HG03097 (cell line): ENCODE measurements around the gene MAPK12.

ENCODE experiments used
- ATAC-seq: cut with Tn5 transposase; IDR thresholded peaks from one replicate; pipeline ENCODE4 v1.9.1; 2021; ENCODE audit not compliant: unreplicated experiment, low FRiP score

Gene MAPK12

DNA sequence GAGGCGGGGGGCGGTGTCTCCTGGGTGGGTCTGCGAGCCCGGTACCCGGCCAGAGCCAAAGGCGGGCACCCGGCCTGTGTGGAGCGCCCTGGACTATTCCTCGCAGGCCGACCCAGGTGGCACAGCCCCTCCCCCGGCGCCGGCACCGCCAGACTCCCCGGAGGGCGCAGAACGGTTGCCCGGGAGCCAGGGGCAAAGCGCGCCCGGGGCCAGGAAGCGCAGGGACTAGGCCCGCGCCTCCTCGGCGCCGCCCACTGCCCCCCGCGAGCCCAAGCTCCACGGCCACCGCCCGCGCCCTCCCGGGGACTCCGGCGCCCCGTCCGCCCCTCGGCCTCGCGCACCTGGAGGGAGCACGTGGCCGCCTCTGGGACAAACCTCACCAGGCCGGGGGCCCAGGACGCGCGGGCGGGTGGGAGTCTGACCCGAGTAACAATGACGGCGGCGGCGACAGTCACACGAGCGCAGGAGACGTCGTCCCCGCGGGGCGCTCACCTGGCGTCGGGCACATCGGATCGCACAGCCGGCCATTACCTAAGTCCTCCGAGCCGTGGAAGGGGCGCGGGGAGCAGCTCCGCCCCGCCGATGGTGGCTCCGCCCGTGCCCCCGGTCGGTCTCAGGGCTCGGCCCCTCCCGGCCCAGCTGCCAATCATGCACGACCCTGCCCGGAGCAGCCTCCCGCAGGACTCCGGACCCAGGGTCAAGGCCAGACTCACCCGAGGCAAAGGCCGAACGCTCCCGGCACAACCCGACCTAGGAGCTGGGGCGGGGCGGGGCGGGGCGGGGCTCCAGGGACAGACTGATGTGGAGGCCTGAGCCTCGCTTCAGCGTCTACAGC is 38.5 kb upstream of the MAPK12 start:
- no peak for ATAC-seq

DNA sequence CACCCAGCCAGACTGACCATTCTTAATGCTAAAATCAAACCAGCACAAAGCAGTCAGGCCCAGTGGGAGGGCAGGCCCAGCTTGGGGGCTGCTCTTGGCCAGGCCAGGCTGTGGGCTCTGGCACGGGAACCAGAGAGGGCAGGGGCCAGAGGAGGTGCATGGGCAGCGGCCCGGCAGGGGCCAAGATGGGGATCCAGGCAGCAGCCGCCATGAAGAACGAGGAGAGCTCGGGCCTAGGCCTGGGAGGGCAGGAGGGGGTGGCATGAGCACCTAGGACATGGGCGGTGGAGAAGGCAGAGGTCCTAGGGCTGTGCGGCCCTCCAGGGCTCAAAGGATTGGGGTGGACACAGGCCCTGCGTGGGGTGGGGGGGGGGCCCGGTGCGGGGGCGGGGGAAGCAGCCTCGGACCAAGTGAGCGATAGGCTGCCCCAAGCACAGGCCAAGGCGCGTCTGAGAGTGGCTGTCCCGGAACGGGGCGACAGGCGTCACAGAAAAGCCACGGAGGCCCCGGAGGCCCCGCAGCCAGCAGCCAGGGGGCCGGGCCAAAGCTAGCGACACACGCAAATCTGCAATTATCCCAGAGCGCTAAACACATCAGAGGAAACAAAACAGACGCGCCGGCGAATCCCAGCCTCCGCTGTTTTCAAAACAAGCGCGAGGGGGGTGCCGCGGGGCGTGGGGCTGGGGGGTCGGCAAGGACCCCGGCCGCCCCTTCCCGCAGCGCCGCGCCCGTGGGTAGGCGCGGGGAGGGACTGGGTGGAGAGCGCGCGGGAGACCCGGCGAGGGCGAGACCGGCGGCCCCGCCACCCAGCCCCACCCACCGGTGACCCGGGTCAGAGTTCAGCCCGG is 37.7 kb upstream of the MAPK12 start:
- no peak for ATAC-seq

DNA sequence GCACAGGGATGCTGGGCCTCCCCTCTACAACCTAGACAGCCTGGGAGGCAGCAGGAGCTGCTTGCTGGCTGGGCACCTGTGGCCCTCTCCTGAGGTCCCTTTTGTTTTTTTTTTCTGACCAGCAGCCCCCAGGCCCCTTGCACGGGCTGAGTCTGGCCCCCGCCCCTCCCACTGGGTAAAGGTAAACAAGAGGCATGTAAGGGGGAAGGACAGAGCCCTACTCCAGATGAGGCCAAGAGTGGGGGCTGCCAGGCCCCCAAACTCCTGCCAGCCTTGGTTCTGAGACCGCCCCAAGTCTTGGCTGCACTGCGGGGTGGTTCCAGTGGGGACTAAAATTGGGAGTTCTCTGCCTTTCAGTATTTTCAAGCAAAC is 36.8 kb upstream of the MAPK12 start:
- no peak for ATAC-seq

DNA sequence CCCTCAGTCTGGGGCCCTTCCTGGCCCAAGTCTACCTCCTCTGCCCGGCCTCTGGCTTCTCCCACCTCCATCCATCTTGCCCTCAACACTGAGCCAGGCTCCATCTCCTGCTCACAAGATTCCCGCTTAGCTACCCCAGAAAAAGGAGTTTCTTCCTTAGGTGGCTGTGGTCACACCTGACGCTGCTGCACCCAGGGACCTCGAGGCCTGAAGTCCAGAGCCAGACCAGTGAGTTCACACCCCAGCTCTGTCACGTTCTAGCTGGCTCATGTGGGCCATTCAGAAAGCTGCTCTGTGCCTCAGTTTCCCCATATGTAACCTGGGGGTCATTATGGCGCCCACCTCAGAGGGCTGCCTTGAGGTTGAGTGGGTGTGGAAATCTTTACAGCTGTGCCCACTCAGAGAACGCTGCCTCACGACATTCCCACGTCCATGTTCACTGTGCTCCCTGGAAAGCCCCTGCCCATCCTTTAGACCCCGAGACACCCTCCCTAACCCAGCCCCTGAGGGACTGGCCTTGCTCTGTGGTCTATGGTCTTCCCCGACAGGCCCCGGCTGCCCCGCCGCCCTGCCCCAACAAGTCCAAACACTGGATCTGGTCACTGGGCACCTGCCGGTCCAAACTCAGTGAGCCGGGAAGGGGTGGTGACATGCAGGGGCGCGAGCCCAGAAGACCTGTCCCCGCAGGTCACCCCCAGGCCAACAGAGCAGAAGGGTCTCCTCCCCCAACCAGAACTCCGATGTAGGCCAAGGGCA is 36.2 kb upstream of the MAPK12 start:
- ATAC-seq = no peak

DNA sequence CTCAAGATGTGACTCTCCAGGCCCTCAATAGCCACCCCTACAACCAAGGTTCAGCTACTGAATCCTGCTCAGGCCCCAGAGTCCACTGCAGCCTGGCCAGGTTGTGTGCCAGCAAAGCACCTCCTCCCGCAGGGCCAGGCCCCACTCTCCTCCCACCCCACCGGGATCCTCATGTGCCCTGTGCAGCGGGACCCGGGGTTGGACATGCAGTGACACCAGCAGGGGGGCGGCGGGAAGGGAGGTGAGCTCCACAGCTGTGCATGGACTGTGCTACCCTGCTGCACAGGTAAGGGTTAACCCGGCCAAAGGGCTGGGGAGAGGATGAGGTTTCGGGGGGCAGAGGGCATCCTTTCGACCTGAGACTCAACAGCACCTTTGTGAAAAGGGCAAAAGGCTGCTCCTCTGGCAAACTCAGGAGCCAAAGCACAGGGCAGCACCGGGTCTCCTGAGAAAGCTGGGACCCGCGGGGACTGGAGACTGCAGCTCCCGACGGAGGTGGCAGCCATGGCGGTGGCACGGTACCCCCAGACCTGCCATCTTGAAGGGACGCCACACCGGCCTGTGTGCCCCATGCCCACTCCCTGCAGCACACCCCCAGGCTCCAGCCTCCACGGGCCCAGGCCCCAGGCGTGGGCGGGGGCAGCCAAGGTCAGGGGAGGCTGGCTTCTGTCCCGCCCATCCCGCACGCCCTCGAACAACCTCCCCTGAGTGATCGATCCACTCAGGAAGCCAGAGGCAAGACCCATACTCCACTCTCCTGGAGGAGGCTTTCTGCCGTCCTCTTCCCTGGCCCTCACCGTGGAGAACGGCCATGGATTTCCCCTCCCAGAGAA is 35.4 kb upstream of the MAPK12 start:
- no peak for ATAC-seq

DNA sequence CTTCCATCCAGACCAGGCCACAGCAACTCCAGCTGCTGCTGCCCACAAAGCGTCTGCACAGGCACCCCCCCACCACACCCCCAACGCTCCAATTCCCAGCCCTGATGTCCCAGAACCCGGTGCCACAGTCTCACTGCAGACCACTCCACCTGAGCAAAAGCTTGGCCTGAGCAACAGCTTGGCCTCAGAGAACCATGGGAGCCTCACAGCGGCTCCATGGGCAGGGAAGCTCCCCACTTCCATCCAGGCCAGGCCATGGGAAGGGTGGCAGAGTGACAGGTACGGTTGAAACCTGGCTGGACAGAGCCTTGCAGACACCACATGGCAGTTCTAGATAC is 32.8 kb upstream of the MAPK12 start:
- no peak for ATAC-seq

DNA sequence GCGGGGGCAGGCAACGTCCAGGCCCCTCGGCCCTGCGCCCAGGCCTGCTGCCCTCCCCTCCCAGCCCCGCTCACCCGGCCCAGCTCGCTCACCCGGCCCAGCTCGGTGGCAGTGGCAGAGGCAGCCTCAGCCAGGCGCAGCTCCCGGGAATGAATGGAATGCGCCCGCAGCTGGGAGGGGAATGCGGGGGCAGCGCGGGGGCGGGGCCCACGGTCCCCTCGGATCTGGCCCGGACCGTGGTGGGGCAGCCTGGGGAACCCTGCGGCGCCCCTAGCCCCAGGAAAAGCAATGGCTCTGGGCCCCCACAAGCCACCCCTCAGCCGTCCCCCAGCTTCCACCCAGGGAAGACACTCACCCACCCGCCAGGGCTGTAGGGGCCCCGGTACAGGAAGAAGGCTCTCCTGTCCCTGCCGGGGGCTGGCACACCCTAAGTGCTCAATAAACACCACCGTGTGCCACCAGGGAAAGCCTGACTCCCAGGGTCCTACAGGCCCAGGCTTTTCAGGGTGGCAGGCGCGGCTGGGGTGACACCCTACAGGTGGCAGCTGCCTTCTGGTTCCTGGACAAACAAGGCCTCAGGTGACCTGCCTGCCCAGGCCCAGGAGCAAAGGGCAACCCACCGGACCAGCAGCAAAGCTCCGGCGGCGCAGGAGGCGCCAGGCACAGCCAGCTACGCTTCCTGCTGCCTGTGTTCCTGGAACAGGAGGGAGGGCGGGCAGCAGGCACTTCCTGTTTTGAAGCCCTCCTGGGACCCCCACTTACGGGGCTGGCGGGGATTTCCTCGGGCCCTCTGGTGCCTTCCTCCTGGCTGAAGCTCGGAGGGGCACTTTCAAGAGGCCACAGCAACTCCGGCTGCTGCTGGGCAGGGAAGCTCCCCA is 32.2 kb upstream of the MAPK12 start:
- no peak for ATAC-seq

DNA sequence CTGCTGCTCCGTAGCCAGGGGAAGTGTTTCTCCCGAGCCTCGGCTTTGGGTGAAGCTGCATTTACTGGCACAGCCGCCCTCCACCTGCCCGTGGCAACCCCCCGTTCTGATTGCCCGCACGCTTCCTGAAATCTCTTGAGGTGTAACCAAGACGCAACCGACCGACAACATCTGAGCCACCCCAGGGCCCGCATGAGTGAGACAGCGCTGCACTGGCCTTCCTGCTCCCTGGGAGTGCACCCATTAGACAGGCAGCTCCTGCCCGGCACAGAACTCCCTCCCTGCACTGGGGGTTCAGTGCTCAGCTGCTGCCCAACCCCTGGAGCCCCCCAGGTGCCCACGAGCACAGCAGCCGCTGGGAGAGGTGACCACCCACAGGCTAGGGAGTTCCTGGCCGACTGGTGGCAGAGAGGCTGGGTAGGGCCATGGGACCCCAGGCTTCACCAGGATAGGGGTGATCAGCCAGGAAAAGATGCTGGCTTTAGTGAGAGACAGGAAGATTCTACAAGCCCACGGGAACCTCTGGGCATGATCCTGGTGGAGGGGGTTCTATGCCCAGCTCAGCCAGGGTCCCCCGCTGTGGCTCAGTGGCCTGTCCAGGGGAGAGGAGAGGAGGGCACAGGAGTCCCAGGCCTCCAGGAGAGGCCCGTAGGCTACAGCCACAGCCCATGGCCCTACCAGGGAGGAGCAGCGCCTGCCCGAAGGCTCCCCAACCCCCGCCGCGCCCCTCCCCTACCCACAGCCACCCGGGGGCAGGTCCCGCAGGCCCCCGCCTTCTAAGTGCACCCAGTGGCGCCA is 31.4 kb upstream of the MAPK12 start:
- ATAC-seq = no peak

DNA sequence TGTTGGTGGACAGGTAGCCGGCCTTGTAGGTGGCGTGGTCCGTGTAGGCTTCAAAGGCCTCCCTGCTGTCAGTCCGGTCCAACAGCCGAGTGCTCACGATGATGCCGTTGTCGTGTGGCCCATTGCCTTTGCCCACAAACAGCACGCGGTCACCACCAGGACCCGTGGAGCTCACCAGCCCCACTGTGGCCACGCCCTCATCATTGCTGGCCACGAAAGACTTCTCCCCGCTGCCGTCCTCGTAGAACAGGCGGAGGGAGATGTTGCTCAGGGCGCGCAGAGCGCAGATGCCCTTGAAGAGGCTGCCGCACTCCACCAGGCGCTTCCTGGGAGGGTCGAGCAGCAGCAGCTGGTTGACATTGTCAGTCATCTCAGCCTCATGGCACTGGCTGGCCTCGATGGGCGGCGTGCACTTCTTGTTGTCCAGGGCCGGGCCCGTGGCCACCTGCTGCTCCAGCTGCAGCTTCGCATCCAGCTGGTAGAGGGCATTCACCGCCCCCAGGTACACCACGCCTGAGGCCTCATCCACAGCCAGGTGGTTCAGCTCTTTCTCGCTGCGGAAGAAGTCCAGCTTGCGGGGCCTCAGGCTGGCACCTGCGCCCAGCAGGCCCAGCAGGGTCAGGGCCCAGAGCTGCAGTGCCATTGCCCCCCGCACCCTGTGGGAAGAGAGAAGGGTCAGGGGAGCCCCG is 28.6 kb upstream of the MAPK12 start:
- ATAC-seq = no peak

DNA sequence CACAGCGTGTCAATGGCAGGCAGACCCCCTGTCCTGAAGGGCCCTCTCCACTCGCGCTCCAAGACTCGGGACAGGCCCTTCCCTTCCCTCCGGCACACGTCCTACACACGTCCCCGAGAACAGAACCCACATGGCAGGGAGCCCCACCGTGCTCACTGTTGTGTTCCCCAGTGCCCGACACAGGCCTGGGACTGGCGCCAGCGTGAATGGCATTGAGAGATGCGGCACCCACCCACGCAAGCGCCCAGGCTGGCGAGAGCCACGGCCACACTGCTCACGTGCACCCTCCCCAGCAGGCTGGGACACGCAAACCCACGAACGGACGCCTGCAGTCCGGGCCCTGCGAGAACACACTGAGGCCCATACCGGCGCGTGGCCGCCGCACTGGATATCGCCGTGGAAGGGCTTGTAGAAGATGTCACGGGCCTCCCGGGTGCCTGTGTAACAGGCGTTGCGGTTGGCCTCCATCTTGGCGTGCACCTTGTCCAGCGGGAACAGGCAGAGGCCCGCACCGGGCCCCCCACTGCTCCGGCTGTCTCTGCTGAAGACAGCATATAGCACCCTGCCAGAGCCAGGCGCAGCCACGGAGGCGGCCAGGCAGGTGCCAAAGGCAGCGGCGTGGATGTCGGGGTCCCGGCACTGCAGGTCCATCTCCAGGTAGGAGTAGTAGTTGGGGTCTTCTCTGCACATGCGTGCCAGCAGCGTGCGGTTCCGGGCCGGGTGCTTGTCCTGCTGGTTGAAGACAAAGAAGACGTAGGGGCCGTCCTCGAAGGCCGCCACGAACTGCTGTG is 27.9 kb upstream of the MAPK12 start:
- ATAC-seq = no peak

DNA sequence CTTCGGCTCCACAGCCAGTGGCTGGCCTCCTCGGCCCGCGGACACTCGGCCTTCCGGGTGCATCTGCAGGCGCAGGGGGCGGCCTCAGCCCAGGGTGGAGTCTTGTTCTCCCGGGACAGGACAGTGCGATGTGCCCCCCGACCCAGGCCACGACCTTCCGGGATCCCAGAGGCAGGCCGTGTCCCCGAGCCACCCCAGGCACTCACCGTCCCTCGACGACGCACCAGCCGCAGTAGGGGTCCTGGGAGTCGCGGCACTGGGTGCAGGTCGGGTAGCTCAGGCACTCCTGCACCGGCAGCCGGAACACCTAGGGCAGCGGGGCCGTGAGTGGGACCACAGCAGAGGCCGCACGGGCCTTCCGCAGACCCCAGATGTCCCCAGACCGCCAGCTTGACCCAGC is 26.2 kb upstream of the MAPK12 start:
- ATAC-seq = no peak

DNA sequence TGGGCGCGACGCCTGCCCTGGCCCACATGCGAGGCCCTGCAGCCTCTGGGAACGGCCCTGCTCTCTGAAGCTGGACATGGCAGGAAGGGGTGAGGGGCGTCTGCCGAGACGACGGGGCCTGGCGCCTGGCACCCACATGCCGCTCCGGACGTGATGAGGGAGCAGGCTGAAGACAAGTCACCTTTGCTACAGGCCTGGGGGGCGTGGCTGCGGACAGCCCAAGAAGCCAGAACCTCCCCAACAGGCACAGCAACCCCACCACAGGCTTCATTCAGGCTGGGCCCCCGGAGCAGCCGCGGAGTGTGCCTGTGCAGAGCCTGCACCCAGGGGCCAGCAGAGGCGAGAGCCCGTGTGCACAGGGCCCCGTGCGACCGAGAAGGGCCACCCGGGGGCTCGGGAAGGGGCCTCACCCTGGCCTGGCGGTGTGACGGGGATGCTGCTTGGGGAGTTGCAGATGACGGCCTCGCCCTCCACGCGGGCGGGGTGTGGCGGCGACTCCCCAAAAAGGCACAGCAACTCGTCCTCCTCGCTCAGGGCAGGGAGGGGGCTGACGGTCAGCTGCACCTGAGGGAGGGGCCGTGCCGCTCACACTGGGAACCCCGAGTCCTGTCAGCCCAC is 25.3 kb upstream of the MAPK12 start:
- ATAC-seq = no peak

DNA sequence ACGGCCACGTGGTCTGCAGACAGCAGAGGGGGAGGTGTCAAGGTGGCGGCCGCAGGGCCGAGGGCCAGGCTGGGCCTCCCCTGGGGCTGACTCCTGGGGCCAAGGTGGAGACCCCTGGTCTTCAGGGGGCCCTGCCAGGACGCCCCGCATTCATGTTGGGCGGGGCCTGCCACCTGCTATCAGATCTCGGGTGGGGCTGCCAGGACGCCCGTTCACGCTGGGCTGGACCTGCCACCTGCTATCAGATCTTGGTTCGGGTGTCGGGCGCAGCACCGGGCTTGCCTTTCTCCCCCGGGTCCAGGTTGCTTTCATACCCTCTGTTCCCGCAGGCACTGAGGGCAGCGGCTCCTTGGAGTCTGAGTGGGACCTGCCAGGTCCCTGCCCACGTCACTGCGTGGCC is 24.8 kb upstream of the MAPK12 start:
- ATAC-seq = no peak

DNA sequence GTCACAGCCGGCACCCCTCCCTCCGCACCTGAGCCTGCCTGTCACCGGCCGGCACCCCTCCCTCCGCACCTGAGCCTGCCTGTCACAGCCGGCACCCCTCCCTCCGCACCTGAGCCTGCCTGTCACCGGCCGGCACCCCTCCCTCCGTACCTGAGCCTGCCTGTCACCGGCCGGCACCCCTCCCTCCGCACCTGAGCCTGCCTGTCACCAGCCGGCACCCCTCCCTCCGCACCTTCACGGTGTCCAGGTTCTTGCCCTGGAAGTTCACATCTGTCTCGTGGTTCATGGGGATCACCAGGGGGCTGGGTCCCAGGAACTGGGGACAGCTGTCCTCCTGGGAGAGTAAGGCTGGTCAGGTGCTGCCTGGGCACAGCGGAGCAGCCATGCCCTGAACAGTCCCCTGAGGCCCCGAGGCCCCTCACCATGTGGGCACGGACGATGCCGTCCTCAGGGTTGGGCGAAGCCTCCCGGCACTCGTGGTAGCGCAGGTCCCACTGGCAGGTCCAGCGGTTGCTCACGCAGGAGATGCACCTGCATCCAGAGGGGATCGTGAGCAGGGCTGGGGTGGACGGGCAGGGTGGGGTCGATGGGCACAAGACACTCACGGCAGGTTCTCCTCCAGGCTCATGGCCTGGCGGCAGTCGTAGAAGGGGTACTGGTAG is 24.2 kb upstream of the MAPK12 start:
- no peak for ATAC-seq

DNA sequence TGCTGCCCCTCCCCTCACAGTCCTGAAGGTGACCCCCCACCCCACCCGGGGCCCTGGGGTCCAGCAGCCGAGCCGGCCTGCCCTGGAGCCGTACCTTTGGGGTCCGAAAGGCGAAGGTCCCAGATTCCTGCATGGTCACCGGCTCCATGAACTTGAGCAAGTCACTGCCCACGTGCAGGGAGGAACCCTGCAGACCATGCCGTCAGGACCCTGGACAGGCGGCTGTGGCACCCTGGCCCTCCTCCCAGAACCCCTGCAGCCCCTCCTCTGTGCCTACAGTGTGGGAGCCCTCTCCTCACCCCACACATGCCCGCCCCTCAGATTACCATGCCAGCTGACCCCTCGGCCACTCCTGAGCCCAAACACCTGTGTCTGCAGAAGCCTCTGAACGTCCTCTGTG is 23.0 kb upstream of the MAPK12 start:
- ATAC-seq = no peak

DNA sequence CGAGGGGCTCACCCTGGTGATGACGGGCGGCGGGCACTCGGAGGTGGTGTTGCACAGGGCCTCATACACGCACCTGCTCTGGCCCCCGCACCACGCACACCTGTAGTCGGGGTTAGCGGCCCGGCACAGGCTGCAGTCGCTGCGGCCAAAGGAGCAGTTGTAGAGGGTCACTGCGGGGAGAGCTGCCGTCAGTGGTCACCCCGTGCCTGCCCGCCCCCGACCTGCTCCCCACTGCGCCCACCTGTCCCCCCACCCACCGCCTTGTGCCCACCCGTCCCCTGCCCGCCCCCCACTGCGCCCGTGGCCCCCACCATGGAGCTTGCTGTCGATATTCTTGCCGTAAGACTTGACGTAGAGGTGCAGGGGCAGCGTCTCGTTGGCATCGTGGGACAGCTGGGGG is 22.3 kb upstream of the MAPK12 start:
- no peak for ATAC-seq
